Measurements from ENCODE around the gene OTX1. TPM values are rescaled to one million over a fixed set of nuclear protein-coding genes. Genes with fewer than 3 reads are reported as not detected.

Gene OTX1
- total RNA-seq (2021; ENCODE audit: unreplicated experiment) (13.1 TPM), Bru-seq, nascent RNA (percentile 69 among the genes with signal in this experiment), BruChase-seq, experiment 1, labeled RNA remaining after a 6-hour chase (percentile 67 among the genes with signal in this experiment), BruChase-seq, experiment 2, labeled RNA remaining after a 2-hour chase (percentile 78 among the genes with signal in this experiment)
- 8.6 and 8.9 TPM in 2 replicates for polyA plus RNA-seq (2012)
- long read RNA-seq, partial matches to known transcripts = 17 of 20 reads
- long read RNA-seq, other reads (novel, unspliced or antisense) = 1 of 20 reads

DNA sequence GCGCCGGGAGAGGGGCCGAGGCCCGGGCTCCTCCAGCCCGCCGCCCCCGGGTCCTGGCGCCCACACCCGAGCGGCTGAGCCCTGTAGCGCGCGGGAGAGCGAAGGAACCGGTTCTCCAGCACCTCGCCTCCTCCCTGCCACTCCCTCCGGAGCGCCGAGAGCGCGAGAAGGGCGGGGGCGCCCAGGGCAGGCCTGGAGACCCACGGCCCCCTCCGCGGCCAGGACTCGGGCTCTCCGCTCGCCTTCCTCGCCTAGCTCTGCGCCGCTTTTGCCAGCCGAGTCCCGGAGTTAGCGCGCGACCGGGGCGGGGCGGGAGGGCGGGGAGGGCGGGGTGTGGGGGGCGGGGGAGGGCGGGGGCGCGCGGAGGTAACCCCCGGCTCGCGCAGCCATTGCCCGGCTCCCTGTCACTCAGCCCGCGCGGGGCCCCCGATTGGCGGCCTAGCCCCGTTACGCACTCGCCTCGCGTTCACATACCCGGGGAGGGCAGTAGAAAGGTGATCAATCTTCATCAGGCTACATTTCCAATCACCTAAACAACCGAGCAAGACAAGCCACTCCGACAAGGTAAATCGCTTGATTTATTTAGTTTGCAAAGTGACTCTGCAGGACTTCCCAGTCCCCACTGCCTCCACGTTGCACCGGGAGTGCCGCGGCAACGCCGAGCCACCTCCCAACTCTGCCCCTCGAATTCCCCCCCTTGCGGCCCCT is at the start of gene OTX1:
OTX1 (plus strand) TSS at position 497 of the 708 bp plus-strand sequence. CDS start 2,161 bp downstream, outside the sequence.
- peaks cover 2 to 4% of the 10 kb centered on the region in 2 experiments; a peak in 1 of 4 replicates for H3K36me3 ChIP-seq (ENCODE audit: control insufficient read depth in 1 of 2, insufficient read depth in 2 of 2, low read length in 2 of 2)
- peak within 1 kb of the TSS; percentile 98 for H3K4me2 ChIP-seq (ENCODE audit: low read length)
- peak within 1 kb of the TSS; percentile 97 to 99 for H3K4me3 ChIP-seq (replicated peaks in 1 of 2; ENCODE audit: low read depth in 1 of 2, low read length in 2 of 2)
- no peaks in the 10 kb centered on the region for H3K9me3 ChIP-seq (ENCODE audit: control insufficient read depth in 1 of 2, insufficient read depth in 1 of 2, low read depth in 1 of 2, low read length in 2 of 2)
- DNase-seq (ENCODE audit: low read depth, low spot score) (peak; percentile 56), ATAC-seq (peak; percentile 94)
- no TSS peak for BruUV-seq (replicated peaks)
- ChIA-PET RAD21 (ENCODE audit: low non-redundant PET in 1 of 2, low total read pairs in 2 of 2, uncharacterized antibody in 2 of 2, unreplicated experiment in 2 of 2) (no interaction called here), POLR2A (interaction anchor here (0.6 kb wide), 1 partner anchor 19 kb away, joined by 3 read pairs; no protein-coding TSS in a partner anchor), CTCF (no interaction called here)
- peak within 1 kb of the TSS; percentile 87 for H2AFZ ChIP-seq (ENCODE audit: low read depth, low read length, poor library complexity, severe bottlenecking)
- no peaks in the 10 kb centered on the region for H3K27me3 ChIP-seq (ENCODE audit: insufficient read depth, low read length)
- peaks cover 13% of the 10 kb centered on the region; the same call in 1 of the 2 replicates for H3K79me2 ChIP-seq (ENCODE audit: insufficient read depth, low read length)
- H3K27ac ChIP-seq (ENCODE audit: low read depth, low read length) = peak within 1 kb of the TSS; percentile 91
- peaks cover 4 to 18% of the 10 kb centered on the region in 2 experiments; a peak in 2 of 4 replicates for H3K4me1 ChIP-seq (ENCODE audit: control insufficient read depth in 1 of 2, insufficient read depth in 2 of 2, low read length in 2 of 2)
- peak within 1 kb of the TSS; percentile 98 for H3K9ac ChIP-seq (ENCODE audit: low read length)
- no peaks in the 10 kb centered on the region for H3K9me2 ChIP-seq (ENCODE audit: insufficient read depth)
- intact Hi-C loops (cut with micrococcal nuclease) = no loop called here
- no peaks in the 10 kb centered on the region for H4K20me1 ChIP-seq (ENCODE audit: insufficient read depth)
- TF ChIP-seq FOSL1 (IDR thresholded peaks at IDR 0.05; ENCODE audit: low read depth) (no peak), SIN3A (IDR thresholded peaks at IDR 0.05; ENCODE audit: low read depth) (0 out of 2 replicates have a peak, but pooled peaks have one; percentile 46), POLR2A (IDR thresholded peaks at IDR 0.05; ENCODE audit: borderline replicate concordance, extremely low read depth, insufficient read depth, insufficient read length) (peak; percentile 56), SRF (IDR thresholded peaks at IDR 0.05; ENCODE audit: low read depth) (no peak), ZNF274 (IDR thresholded peaks at IDR 0.05; ENCODE audit: low read depth, low read length) (no peak), YY1 (IDR thresholded peaks at IDR 0.05; ENCODE audit: extremely low read depth, insufficient replicate concordance, low read depth, low read length) (no peak), TCF7L2 (IDR thresholded peaks at IDR 0.05; ENCODE audit: borderline replicate concordance, extremely low read depth, insufficient read depth, insufficient read length) (no peak), EGR1 (IDR thresholded peaks at IDR 0.05; ENCODE audit: low read depth) (no peak), REST (IDR thresholded peaks at IDR 0.05; ENCODE audit: low read depth) (no peak), EZH2 (IDR thresholded peaks at IDR 0.05) (no peak), ZFX (IDR thresholded peaks at IDR 0.05) (peak; percentile 79; the same call in 1 of the 2 replicates), EZH2phosphoT487 (IDR thresholded peaks at IDR 0.05; ENCODE audit: borderline replicate concordance) (no peak), POLR2AphosphoS5 (IDR thresholded peaks at IDR 0.05; ENCODE audit: low read depth, low read length) (peak; percentile 87), ELF1 (IDR thresholded peaks at IDR 0.05; ENCODE audit: borderline replicate concordance, low read depth) (no peak), CBX3 (IDR thresholded peaks at IDR 0.05; ENCODE audit: low read depth) (no peak), JUND (IDR thresholded peaks at IDR 0.05) (no peak), SP1 (IDR thresholded peaks at IDR 0.05; ENCODE audit: low read depth) (peak; percentile 82), CEBPB (IDR thresholded peaks at IDR 0.05; ENCODE audit: low read depth) (no peak)
- TF ChIP-seq, protein P1, sequence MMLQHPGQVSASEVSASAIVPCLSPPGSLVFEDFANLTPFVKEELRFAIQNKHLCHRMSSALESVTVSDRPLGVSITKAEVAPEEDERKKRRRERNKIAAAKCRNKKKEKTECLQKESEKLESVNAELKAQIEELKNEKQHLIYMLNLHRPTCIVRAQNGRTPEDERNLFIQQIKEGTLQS (IDR thresholded peaks at IDR 0.05) = no peak
- TF ChIP-seq, protein P2, sequence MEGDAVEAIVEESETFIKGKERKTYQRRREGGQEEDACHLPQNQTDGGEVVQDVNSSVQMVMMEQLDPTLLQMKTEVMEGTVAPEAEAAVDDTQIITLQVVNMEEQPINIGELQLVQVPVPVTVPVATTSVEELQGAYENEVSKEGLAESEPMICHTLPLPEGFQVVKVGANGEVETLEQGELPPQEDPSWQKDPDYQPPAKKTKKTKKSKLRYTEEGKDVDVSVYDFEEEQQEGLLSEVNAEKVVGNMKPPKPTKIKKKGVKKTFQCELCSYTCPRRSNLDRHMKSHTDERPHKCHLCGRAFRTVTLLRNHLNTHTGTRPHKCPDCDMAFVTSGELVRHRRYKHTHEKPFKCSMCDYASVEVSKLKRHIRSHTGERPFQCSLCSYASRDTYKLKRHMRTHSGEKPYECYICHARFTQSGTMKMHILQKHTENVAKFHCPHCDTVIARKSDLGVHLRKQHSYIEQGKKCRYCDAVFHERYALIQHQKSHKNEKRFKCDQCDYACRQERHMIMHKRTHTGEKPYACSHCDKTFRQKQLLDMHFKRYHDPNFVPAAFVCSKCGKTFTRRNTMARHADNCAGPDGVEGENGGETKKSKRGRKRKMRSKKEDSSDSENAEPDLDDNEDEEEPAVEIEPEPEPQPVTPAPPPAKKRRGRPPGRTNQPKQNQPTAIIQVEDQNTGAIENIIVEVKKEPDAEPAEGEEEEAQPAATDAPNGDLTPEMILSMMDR (IDR thresholded peaks at IDR 0.05 in 2 of 3, conservative IDR thresholded peaks at IDR 0.05 in 1 of 3; ENCODE audit: borderline replicate concordance in 1 of 3, insufficient read depth in 1 of 3, low read depth in 2 of 3, low read length in 2 of 3) = no peak; a peak in 1 of 6 replicates
- TF ChIP-seq, protein P3, sequence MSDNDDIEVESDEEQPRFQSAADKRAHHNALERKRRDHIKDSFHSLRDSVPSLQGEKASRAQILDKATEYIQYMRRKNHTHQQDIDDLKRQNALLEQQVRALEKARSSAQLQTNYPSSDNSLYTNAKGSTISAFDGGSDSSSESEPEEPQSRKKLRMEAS (IDR thresholded peaks at IDR 0.05) = peak; percentile 42
